Femur (tissue), 1 donor: ENCODE measurements around the gene USP1.

Source experiments
- DNase-seq: peaks from one replicate; pipeline ENCODE4 v3.0.0-alpha.2; 2017

USP1 gene

DNA sequence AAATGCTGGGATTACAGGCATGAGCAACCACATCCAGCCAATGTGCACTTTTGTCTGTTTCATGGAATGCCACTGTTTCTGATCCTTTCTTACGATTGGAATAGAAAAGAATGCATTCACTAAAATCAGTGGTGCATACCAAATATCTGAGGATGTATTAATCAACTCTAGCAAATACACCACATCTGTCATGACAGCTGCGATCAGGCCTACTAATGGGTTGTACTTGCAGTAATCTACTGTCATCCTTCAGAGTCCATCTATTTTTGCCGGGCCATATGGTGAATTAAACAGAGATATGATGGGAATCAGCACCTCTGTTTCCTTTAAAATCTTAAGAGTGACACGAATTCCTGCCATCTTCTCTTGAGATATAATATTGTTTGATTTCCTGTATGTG lies 8.5 kb upstream of the USP1 start:
- no peak for DNase-seq

DNA sequence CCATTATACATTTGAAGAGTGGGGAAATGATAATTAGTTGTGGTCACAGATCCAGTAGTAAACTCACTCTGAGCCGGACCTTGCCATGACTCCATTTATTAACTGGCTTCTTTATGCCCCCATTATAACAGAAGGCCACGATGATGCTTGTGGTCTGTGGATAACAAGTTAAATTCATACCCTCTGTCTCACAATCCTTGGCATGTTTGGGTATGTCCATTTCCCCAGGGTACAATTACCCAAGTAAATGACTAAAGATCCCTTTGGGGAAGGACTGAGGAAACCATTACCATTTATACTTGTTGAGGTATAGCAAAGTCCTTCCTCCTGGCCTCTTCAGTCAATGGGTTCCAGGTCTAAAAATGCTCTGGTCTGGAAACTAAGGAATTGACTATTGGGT lies 7.3 kb upstream of the USP1 start:
- no peak for DNase-seq

DNA sequence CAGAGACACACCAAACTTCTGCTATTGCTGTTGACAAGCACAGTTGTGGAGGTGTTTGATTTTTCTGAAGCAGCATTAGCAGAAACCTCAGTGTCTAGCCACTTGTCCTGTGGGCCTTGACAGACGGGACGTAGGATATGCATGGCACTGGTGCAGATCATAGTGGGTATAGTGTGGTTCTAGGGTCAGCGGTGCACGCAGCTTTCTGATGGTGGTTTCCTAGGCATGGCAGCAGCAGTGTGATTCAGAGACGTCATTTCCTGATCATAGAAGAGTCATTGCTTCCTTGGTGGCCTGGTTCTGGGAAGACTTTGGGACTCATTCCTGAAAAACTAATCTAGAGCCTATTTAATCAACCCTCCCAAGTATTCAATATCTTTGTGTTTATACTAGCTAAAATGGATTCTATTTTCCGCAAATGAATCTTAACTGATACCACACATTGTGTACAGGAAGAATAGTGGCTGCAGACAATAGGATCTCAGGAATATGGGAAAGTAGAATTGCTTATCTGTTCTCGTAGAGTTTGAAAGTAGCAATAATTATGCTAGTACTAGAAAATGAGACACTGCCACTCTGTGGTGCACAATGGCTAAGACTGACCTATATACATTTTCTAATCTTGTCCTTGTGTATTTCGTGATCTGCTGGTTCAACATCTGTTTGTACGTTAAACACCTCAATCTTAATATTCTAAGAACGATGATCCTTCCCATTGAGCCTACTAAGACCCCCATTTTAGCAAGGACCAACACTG lies 2.8 kb upstream of the USP1 start:
- no peak for DNase-seq

DNA sequence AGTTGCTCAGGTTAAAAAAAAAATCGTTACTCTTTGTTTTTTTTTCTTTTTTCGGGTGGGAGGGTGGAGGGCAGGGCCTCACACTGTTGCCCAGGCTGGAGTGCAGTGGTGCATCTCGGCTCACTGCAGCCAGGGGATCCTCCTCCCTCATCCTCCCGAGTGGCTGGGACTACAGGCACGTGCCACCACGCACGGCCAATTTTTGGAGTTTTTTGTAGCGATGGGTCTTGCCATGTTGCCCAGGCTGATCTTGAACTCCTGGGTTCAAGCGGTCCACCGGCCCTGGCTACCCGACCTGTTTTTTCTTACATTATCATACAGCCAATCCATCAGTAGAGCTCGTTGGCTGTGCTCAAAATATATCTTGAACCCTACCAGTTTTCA lies 2.2 kb upstream of the USP1 start:
- DNase-seq, result no peak

DNA sequence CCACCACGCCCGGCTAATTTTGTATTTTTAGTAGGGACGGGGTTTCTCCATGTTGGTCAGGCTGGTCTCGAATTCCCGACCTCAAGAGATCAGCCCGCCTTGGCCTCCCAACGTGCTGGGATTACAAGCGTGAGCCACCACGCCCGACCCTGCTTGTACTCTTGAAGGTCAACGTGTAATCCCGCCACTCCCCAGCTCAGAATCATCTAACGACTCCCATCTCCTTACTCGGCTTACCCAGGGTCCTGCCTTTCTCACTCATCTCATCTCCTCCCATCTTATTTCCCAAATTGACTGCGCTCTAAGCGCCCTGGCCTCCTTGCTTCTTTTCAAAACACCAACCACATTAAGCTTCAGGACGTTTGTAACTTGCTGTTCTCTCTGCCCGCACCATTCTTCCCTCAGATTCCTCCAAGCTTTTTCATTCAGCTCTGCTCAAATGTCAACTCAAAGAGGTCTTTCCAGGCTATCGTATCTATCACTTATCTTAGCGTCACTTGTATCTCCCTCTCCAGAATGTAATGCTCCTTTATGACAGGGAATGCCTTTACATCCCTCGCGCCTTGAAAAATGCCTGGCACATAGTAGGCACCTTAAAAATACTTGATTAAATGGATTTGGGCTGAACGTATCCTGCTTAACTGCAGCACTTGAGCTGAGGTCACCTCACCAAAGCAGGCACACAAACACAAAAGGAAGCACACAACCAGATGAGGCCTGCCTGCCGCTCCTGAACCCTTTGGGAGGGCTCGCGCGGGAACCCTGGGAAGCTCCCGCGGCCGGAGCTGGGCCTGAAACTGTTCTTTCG lies 1.4 kb upstream of the USP1 start:
- DNase-seq, result no peak

DNA sequence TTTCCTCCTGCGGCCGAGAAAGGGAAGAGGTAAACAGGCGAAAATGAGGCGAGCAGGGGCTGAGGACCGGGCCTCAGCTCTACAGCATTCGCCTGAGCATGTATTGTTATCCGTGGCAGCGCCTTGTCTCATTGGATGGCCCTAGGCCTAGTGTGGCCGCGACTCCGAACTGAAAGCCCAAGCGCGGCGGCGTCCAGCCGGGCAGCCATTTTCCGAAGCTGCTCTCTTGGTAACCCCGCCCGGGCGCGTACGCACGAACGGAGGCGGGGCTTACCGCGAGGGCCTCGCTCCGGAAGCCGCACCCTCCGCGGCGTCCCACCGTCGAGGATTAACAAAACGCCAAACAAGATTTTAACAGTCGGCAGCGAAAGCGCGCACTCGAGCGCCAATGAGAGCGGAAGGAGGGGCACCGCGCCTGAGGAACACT lies 797 bp upstream of the USP1 start:
- no peak for DNase-seq

DNA sequence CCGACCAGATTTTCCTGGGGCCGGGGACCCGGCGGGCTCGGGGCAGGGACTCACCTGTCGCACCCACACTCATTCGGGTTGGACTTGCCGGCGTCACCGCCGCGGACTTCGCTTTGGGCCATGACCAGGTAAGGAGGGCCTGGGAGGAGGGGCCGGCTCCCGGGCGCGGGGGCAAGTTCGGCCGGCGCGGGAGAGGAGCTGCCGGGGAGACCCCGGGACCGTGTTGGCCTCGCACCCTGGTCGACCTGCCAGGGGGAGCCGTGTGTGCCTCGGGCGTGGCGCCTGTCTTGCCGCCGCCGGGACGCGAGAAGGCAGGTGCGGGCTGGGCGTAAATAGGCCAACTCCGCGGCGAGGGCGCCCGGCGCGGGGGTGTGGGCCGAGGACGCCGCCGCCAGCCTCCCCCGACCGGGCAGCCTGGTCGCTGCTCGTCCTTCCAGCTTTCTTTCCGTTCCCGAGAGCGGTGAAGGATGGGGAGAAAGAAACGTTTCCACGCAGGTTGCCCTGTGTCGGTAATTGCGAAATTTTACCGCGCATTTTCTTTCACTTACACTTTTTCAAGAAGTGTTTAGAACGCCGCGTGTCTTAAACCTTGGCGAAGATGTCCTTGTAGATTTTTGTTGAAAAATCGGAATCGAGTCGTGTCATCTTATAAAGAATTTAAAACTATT lies 558 bp downstream of the USP1 start:
- DNase-seq, result no peak

DNA sequence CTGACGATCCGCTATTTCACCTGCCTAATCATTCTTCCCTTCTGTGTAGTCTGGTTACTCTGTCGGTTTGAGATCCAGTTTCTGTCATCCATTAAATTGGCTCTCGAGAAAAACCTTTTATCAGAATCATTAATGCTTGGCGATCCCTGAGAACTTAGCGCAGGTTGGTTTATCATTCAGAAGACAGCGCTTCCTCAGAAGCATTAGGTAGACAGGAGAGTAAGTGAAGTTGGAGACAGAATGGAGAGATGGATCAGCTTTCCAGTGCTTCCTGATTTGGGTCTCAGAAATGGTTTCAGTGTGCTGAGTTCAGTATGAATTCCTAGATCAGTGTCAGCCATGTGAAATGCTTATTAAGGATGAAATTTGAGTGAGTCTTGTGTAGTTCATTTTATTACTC lies 1.3 kb downstream of the USP1 start:
- no peak for DNase-seq

DNA sequence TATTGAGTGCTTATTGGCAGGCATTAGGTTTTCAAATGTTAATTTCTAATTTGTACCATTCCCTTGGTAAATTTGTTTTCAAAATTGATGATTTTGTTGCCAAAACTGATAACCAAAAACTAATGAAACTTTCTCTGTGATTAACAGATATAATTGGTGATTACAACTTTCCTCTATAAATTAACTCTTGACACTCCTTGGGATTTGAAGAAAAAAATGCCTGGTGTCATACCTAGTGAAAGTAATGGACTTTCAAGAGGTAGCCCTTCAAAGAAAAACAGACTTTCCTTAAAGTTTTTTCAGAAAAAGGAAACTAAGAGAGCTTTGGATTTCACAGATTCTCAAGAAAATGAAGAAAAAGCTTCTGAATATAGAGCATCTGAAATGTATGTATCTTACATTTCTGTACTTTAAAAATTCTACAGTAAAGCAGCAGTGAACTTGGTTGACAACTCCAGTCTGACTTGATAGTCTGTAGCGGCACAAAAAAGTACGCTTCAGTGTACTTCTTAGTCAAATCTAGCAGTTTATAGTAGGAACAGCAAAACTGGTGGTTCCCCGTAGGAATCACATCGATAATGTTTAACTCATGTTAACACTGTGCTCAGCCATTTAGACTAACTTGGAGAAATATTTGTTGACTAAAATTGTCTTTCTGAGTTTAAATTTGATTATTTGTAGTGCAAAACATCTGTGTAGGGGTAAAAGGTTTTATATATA lies 3.0 kb downstream of the USP1 start:
- DNase-seq, result no peak

DNA sequence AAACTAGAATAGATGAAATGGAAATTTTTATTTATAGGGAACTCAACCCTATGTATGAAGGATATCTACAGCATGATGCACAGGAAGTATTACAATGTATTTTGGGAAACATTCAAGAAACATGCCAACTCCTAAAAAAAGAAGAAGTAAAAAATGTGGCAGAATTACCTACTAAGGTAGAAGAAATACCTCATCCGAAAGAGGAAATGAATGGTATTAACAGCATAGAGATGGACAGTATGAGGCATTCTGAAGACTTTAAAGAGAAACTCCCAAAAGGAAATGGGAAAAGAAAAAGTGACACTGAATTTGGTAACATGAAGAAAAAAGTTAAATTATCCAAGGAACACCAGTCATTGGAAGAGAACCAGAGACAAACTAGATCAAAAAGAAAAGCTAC lies 7.9 kb downstream of the USP1 start:
- no peak for DNase-seq

DNA sequence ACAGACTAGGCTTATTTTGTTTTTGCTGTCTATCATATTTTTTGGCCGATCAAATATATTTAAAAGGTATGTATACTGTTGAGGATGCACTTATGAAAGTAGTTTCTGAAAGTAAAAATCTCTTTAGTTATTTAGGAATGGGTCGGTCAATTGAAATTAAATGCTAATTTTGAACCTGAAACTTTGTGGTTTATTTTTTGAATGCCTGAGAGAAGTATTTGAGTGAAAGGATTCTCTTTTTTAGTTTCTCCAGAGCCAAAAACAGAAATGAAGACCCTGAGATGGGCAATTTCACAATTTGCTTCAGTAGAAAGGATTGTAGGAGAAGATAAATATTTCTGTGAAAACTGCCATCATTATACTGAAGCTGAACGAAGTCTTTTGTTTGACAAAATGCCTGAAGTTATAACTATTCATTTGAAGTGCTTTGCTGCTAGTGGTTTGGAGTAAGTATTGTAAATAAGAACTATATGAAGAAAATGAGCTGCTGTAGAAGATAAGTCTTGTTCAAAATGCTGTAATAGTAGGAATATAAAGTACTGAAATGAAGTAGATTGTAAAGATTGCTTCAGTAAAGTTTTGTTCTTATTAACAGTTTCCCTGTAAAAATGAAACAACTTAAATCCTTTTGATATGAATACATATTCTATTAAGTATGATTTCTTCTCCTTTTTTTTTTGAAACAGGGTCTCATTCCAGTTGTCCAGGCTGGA lies 11.5 kb downstream of the USP1 start:
- DNase-seq, result no peak

DNA sequence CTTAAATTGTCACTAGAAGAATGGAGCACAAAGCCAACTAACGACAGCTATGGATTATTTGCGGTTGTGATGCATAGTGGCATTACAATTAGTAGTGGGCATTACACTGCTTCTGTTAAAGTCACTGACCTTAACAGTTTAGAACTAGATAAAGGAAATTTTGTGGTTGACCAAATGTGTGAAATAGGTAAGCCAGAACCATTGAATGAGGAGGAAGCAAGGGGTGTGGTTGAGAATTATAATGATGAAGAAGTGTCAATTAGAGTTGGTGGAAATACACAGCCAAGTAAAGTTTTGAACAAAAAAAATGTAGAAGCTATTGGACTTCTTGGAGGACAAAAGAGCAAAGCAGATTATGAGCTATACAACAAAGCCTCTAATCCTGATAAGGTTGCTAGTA lies 13.5 kb downstream of the USP1 start:
- DNase-seq, result no peak

DNA sequence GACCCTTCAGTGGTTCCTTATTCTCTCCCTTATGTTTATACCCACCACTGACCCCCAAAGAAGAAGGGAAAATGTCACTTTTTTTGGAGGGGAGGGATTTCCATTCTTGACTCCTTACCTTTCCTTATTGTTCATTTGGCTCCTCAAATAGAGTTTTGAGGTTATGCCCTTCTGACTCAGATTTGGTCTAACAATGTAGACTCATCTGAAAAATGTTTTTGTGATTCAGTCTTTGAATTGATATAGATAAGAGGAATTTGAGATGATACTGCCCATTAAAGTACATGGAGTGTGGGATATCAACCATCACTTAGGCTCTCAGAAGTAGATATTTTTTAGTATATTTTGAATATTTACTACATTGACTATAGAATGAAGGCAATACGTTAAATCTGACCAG lies 16.1 kb downstream of the USP1 start:
- DNase-seq, result no peak

DNA sequence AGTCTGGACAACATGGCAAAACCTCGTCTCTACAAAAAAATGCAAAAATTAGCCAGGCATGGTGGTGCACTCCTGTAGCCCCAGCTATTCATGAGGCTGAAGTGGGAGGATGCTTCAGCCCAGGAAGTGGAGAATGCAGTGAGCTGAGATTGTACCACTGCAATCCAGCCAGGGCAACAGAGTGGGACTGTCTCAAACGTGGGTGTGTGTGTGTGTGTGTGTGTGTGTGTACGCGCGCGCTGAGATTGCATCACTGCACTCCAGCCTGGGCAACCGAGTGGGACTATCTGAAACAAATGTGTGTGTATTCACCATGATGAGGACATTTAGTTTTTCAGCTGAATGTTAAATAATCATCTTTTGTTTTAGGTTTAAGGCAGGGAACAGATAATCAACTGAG lies 21.1 kb downstream of the USP1 start:
- DNase-seq, result no peak

DNA sequence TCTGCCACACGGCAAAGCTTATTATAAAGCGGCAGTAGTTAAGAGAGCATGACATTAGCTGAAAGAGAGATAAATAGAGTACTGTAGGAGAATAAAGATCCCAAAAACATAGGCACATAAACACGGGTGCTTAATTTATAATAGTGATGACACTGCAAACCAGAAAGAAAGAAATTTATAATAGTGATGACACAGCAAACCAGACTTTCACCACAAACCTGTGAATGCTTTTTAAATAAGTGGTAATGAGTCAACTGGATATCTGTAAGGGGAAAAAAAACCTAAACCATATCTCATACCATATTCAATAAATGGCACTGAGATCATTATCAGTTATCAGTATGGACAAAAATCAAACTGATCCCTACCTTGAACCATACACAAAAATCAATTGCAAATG lies 25.5 kb downstream of the USP1 start:
- no peak for DNase-seq

DNA sequence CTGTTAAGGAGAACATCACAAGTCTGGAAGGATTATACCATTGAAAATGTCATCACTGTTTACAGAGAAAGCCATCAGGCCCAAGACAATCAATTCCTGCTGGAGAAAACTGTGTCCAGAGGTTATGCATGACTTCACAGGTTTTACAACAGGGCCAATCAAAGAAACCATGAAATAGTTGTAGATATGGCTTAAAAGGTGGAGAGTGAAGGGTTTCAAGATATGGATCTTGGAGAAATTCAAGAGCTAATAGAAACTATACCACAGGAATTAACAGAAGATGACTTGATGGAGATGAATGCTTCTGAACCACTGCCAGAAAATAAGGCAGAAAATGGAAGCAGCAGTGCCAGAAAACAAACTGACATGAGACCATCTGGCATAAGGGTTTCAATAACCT lies 30.2 kb downstream of the USP1 start:
- no peak for DNase-seq

DNA sequence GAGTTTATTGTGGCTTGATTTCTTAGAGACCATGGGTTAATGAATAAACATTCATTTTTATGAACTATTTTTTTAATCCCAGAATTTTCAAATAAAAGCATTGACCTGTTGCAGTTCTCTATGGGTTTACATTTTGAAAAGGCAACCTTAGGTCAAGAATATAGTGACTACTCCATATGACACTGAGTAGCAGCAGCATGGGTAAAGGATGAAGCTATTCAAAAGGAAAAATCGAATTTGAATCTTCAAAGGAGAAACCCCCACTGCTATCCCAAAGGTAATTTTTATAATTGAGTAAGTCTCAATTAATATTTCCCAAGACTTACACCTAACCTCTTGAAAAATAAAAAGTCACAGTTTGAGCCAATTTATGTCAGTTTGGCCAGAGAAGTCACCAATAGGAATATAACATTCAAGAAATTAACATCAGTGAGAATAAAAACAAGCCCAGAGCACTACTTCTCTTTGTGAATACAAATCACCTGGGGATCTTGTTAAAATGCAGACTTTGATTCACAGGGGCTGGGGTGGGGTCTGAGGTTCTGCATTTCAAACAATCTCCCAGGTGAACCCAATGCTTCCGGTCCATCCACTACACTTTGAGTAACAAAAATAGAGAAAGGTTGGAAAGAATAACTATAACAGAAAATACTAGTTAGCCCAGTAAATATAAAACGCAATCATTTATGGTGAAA lies 39.8 kb downstream of the USP1 start:
- no peak for DNase-seq

DNA sequence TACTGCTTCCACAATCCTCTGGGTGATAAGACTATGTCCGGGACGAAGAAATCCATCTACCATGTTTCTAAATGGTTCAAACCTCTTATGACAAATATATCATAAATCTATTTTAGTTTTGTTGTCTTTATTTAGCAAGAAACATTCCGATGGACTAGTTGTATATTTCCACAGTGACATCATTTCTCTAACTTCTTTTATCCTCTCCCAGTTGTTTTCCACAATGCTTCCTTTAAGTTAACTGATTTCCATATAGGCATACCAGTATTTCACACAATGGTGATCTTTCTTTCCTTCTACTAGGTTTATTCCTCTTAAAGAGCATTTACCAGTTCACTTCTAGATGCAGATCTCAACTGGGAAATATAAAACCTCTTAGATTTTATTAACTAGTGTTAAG lies 44.8 kb downstream of the USP1 start:
- no peak for DNase-seq

DNA sequence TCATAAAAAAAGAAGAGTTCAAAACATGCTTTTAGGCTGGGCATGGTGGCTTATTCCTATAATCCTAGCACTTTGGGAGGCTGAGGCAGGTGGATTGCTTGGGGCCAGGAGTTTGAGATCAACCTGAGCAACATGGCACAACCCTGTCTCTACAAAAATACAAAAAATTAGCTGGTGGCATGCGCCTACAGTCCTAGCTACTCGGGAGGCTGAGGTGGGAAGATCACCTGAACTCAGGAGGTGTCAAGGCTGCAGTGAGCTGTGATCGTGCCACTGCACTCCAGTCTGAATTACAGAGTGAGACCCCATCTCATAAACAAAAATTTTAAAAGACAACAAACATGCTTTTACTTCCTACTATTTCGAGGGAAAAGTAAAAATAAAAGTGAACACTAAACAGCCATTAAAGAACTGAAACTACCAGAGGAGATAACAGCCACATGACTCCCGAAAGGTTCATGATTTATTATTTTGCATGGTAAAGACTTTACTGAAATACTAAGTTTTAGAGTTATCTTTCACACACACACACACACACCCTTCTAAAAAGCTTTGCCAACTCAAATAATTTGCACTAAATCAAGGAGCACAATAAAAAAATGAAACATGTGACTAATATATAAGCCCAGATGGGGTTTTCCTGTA lies 48.1 kb downstream of the USP1 start:
- DNase-seq, result no peak

DNA sequence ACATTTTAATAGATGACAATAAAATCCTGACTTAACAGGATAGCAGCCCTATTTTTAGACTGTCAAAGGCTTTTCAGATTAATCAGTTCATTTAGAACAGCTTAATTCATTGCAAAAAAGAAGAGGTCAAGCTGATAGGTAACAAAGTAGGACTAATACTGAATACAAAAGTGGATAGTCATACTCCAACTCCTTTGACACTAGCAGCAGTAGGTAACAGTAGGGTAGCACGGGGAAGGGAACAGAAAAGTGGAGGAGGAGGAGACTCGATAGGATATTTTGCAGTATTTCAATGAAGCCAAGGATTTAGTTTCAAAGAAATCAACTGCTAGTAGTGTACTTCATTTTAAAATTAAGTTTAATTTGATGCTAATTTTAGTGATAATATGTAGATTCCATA lies 51.1 kb downstream of the USP1 start:
- DNase-seq, result no peak

DNA sequence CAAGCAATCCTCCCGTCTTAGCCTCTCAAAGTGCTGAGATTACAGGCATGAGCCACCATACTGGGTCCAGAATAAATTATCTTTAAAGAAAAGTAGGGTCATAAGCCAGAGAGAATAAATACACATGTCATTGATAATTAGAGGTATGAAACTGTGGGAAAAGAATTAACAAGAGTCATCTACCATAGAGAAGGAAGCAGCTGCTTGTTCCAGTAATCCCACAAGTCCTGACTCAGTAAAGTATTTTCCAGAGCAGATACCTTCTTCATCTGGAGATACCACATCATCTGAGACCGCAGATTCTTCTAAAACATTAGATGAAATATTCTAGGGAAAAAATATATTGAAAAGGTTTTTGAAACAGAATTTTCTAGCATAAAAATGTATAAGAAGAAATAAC lies 55.7 kb downstream of the USP1 start:
- no peak for DNase-seq

DNA sequence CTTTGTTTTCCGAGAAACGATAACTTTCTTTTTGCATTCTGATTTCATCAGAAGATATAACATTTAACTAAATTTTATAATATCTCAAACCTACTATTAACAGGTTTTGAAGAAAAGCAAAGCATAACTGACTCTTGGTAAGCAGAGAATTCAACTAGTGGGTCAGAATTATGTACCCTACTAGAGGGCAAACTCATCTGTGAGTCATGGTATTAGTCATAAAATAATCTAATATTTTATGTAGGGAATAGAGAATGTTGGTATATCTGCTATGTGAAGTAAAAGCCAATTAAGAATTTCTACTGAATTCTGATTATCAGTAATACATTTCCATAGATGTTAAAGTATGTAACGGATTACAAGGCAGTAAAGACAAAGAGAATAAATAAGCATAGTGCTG lies 56.8 kb downstream of the USP1 start:
- no peak for DNase-seq
